NCI-H82 treated with DMSO at 0.1 percent for 48 hours (cell line): ENCODE results near the gene PHKB.
"Not testable (repeated sequence)": the region's sequence is repeated elsewhere in the genome, so short reads cannot be mapped to it uniquely, and the experiment has no call there.

ENCODE experiments used
- DNase-seq: peaks from one replicate; lab custom pipeline; 2025; ENCODE audit not compliant: unreplicated experiment; lab: John Stamatoyannopoulos, UW

Gene PHKB

GRCh38 chr16:47469227-47469626 lies 8.1 kb downstream of the PHKB start:
- DNase-seq, result no peak

GRCh38 chr16:47470211-47470610 lies 9.1 kb downstream of the PHKB start:
- no peak for DNase-seq

GRCh38 chr16:47470810-47471209 lies 9.7 kb downstream of the PHKB start:
- DNase-seq, result no peak

- DNase-seq, result not testable (repeated sequence)
Measured at GRCh38 chr16:47473004-47473403, 11.9 kb downstream of the PHKB start.

GRCh38 chr16:47473792-47474191 lies 12.7 kb downstream of the PHKB start:
- no peak for DNase-seq

- DNase-seq, result no peak
Measured at GRCh38 chr16:47475786-47476185, 14.7 kb downstream of the PHKB start.

GRCh38 chr16:47476654-47477345 lies 15.7 kb downstream of the PHKB start:
- no peak for DNase-seq

- no peak for DNase-seq
Measured at GRCh38 chr16:47477679-47478078, 16.5 kb downstream of the PHKB start.

- DNase-seq, result no peak
Measured at GRCh38 chr16:47480410-47480809, 19.3 kb downstream of the PHKB start.

- no peak for DNase-seq
Measured at GRCh38 chr16:47481698-47482374, 20.7 kb downstream of the PHKB start.

GRCh38 chr16:47483616-47484015 lies 22.5 kb downstream of the PHKB start:
- no peak for DNase-seq

GRCh38 chr16:47486856-47487255 lies 25.7 kb downstream of the PHKB start:
- DNase-seq, result no peak

- no peak for DNase-seq
Measured at GRCh38 chr16:47488051-47488450, 26.9 kb downstream of the PHKB start.

GRCh38 chr16:47490471-47490870 lies 29.3 kb downstream of the PHKB start:
- no peak for DNase-seq

- no peak for DNase-seq
Measured at GRCh38 chr16:47492036-47492427, 30.9 kb downstream of the PHKB start.

GRCh38 chr16:47492428-47493377 lies 31.6 kb downstream of the PHKB start:
- DNase-seq, result no peak

- DNase-seq, result no peak
Measured at GRCh38 chr16:47493381-47494337, 32.5 kb downstream of the PHKB start.

GRCh38 chr16:47499080-47499699 lies 38.1 kb downstream of the PHKB start:
- DNase-seq, result no peak

- no peak for DNase-seq
Measured at GRCh38 chr16:47499700-47500264, 38.7 kb downstream of the PHKB start.

GRCh38 chr16:47503936-47504335 lies 42.8 kb downstream of the PHKB start:
- no peak for DNase-seq
